CD14-positive monocyte (primary cell): Measurements from ENCODE around the gene RNF213. TPM values are rescaled to one million over a fixed set of nuclear protein-coding genes. Genes with fewer than 3 reads are reported as not detected.
A peak's percentile ranks its signal among the peaks of the same experiment; 100 is the strongest.

Source experiments
- DNase-seq, 3 donors: peaks; one replicate each; pipeline ENCODE4 v3.0.0-alpha.2; 2011 to 2022
- H2AFZ ChIP-seq: 2 replicates; pipeline ENCODE4 v1.6.0; 2012; ENCODE audit warnings: mild to moderate bottlenecking, low read depth, low read length, inconsistent platforms; ENCODE audit not compliant: insufficient read depth, poor library complexity, severe bottlenecking
- H3K27ac ChIP-seq, 2 donors: 1 replicate in 1 of 2; 2 replicates in 1 of 2; pipeline ENCODE4 v1.5.1; 2012 to 2013; ENCODE audit warnings: low read length in 2 of 2, control low read depth in 1 of 2, inconsistent platforms in 1 of 2, low read depth in 1 of 2, mild to moderate bottlenecking in 1 of 2
- H3K27me3 ChIP-seq, 2 donors: one replicate each; pipeline versions ENCODE4 v1.6.0 to v1.6.1; 2011 to 2013; ENCODE audit warnings: low read length in 2 of 2; ENCODE audit not compliant: control insufficient read depth in 2 of 2, insufficient read depth in 2 of 2
- H3K36me3 ChIP-seq, 2 donors: replicated peaks in 1 of 2; 1 replicate in 1 of 2; 2 replicates in 1 of 2; pipeline versions ENCODE4 v1.5.1 to v1.6.1; 2012 to 2013; ENCODE audit warnings: low read length in 2 of 2, control low read depth in 1 of 2, inconsistent platforms in 1 of 2, mild to moderate bottlenecking in 1 of 2; ENCODE audit not compliant: insufficient read depth in 2 of 2, control insufficient read depth in 1 of 2
- H3K4me1 ChIP-seq, 2 donors: 1 replicate in 1 of 2; 2 replicates in 1 of 2; pipeline versions ENCODE4 v1.5.1 to v1.6.1; 2012 to 2013; ENCODE audit warnings: low read length in 2 of 2, control low read depth in 1 of 2, inconsistent platforms in 1 of 2, mild to moderate bottlenecking in 1 of 2, moderate library complexity in 1 of 2; ENCODE audit not compliant: insufficient read depth in 2 of 2, control insufficient read depth in 1 of 2
- H3K4me2 ChIP-seq: replicated peaks from 2 replicates; pipeline ENCODE3; 2012; ENCODE audit warnings: low read length, moderate library complexity, mild to moderate bottlenecking; ENCODE audit not compliant: poor library complexity, severe bottlenecking; ENCODE audit errors: extremely low read depth
- H3K4me3 ChIP-seq, 3 experiments: fragments of 200-600 bp in 1 of 3; sonication (generic) in 1 of 3; replicated peaks in 1 of 3; 1 replicate in 2 of 3; 2 replicates in 1 of 3; pipeline ENCODE4 v1.5.1; 2011 to 2013; ENCODE audit warnings: low read length in 3 of 3, mild to moderate bottlenecking in 3 of 3, control low read depth in 2 of 3, low read depth in 2 of 3, inconsistent platforms in 1 of 3, moderate library complexity in 1 of 3
- H3K79me2 ChIP-seq: 2 replicates; pipeline ENCODE4 v1.6.0; 2012; ENCODE audit warnings: mild to moderate bottlenecking, control low read depth, inconsistent platforms, low read length, moderate library complexity; ENCODE audit not compliant: insufficient read depth
- H3K9ac ChIP-seq: 2 replicates; pipeline ENCODE4 v1.6.0; 2017; ENCODE audit warnings: low read length, mild to moderate bottlenecking; ENCODE audit not compliant: insufficient read depth, poor library complexity, severe bottlenecking
- H3K9me3 ChIP-seq, 2 donors: replicated peaks in 1 of 2; 1 replicate in 1 of 2; 2 replicates in 1 of 2; pipeline versions ENCODE4 v1.5.1 to v1.6.1; 2012 to 2013; ENCODE audit warnings: low read length in 2 of 2, control low read depth in 1 of 2; ENCODE audit not compliant: control insufficient read depth in 1 of 2, insufficient read depth in 1 of 2
- H4K20me1 ChIP-seq: 2 replicates; pipeline ENCODE4 v1.6.0; 2012; ENCODE audit warnings: mild to moderate bottlenecking, low read length, control low read depth, moderate library complexity; ENCODE audit not compliant: insufficient read depth
- H3K27ac Mint-ChIP-seq, 7 donors: one replicate each; pipeline ENCODE4 v1.8.0; 2020; ENCODE audit warnings: mild to moderate bottlenecking in 7 of 7, mixed read lengths in 7 of 7, moderate library complexity in 6 of 7, inconsistent platforms in 2 of 7
- H3K27me3 Mint-ChIP-seq, 3 donors: one replicate each; pipeline ENCODE4 v1.8.0; 2021 to 2022; ENCODE audit warnings: low read depth in 3 of 3, mild to moderate bottlenecking in 3 of 3, mixed read lengths in 3 of 3, moderate library complexity in 3 of 3, inconsistent platforms in 1 of 3
- H3K36me3 Mint-ChIP-seq, 2 donors: one replicate each; pipeline ENCODE4 v1.8.0; 2020; ENCODE audit warnings: mixed read lengths in 2 of 2, inconsistent platforms in 1 of 2, mild to moderate bottlenecking in 1 of 2
- H3K4me1 Mint-ChIP-seq: one replicate; pipeline ENCODE4 v1.8.0; 2020; ENCODE audit warnings: mild to moderate bottlenecking, mixed read lengths
- H3K4me3 Mint-ChIP-seq, 2 donors: one replicate each; pipeline ENCODE4 v1.8.0; 2020; ENCODE audit warnings: mild to moderate bottlenecking in 2 of 2, mixed read lengths in 2 of 2, moderate library complexity in 1 of 2
- H3K9me3 Mint-ChIP-seq, 7 donors: one replicate each; pipeline ENCODE4 v1.8.0; 2020 to 2022; ENCODE audit warnings: mixed read lengths in 7 of 7, mild to moderate bottlenecking in 6 of 7, moderate library complexity in 6 of 7, inconsistent platforms in 2 of 7
- WGBS: methylation state at CpG from one replicate; pipeline ENCODE4 v1.1.5; 2013; ENCODE audit warnings: missing lambda C conversion rate; ENCODE audit not compliant: insufficient coverage; 5-methylcytosine and 5-hydroxymethylcytosine counted together
- intact Hi-C, 2 donors: fragments of 100-400 bp; cut with micrococcal nuclease; formaldehyde crosslinking; loops; one replicate each; pipeline versions ENCODE4 v1.15.0 to v1.15.1; 2023
- polyA plus RNA-seq, 3 donors: library from polyadenylated mRNA; depleted of rRNA in 1 of 3; unstranded in 2 of 3; stranded (reverse) in 1 of 3; fragments of 300-500 nt in 2 of 3; fragments of >200 nt in 1 of 3; fragmentation: Illumina TruSeq in 2 of 3; gene quantifications; 1 replicate in 2 of 3; 2 replicates in 1 of 3; pipeline ENCODE4 v1.2.3, GENCODE V29; 2012 to 2021
- TF ChIP-seq, protein P1 (sequence below): fragments of 200-600 bp; IDR thresholded peaks from one replicate; pipeline ENCODE4 v1.8.0; 2022; ENCODE audit warnings: antibody characterized with exemption, mild to moderate bottlenecking

Gene RNF213
- polyA plus RNA-seq, 3 donors = 10.3 to 196 (median 18.1) TPM

DNA sequence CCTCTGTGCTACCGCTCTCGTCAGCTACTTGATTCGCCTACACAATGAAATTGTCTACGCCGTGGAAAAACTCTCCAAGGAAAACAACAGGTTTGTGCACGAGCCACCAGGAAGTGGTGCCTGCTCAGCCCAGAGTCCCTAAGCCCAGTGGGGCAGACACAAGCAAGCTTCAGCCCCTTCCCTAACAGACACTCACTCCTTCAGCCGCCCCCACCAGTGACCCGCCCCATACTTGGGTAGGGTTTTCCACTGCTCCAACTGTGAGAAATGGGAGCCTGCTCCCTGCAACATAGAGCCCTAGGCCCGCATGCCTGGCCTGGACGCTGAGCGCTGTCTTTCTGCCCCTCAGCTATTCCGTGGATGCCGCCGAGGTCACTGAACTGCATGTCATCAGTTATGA is 125.7 kb downstream of the RNF213 start:
- H3K9ac ChIP-seq = no peak overlapping the region
- TF ChIP-seq, protein P1, sequence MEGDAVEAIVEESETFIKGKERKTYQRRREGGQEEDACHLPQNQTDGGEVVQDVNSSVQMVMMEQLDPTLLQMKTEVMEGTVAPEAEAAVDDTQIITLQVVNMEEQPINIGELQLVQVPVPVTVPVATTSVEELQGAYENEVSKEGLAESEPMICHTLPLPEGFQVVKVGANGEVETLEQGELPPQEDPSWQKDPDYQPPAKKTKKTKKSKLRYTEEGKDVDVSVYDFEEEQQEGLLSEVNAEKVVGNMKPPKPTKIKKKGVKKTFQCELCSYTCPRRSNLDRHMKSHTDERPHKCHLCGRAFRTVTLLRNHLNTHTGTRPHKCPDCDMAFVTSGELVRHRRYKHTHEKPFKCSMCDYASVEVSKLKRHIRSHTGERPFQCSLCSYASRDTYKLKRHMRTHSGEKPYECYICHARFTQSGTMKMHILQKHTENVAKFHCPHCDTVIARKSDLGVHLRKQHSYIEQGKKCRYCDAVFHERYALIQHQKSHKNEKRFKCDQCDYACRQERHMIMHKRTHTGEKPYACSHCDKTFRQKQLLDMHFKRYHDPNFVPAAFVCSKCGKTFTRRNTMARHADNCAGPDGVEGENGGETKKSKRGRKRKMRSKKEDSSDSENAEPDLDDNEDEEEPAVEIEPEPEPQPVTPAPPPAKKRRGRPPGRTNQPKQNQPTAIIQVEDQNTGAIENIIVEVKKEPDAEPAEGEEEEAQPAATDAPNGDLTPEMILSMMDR = no peak
- H4K20me1 ChIP-seq = peaks cover 81% of the 10 kb centered on the region
- H3K27me3 ChIP-seq = no peaks in the 10 kb centered on the region
- peaks cover 95 to 100% of the 10 kb centered on the region in 2 donors for H3K36me3 Mint-ChIP-seq
- H3K36me3 ChIP-seq = peaks cover 98 to 100% of the 10 kb centered on the region in 2 donors
- H3K27ac ChIP-seq = no peak overlapping the region
- H3K9me3 ChIP-seq = no peaks in the 10 kb centered on the region
- no peaks in the 10 kb centered on the region for H3K79me2 ChIP-seq
- no peak overlapping the region for H3K4me2 ChIP-seq
- DNase-seq = no peak
- intact Hi-C loops = no loop called here
- H3K4me1 ChIP-seq = no peaks in the 10 kb centered on the region
- H3K4me1 Mint-ChIP-seq = no peaks in the 10 kb centered on the region
- peaks cover 0 to 2% (median 0%) of the 10 kb centered on the region in 7 donors for H3K9me3 Mint-ChIP-seq
- H3K4me3 Mint-ChIP-seq = no peak overlapping the region
- H2AFZ ChIP-seq = no peak overlapping the region
- peak overlapping the region in 1 of 7 donors; percentile 65 for H3K27ac Mint-ChIP-seq
- no peak overlapping the region for H3K4me3 ChIP-seq
- WGBS = 98% methylated on average over 13 of the region's 14 CpGs
- peaks cover 0 to 2% (median 0%) of the 10 kb centered on the region in 3 donors for H3K27me3 Mint-ChIP-seq

DNA sequence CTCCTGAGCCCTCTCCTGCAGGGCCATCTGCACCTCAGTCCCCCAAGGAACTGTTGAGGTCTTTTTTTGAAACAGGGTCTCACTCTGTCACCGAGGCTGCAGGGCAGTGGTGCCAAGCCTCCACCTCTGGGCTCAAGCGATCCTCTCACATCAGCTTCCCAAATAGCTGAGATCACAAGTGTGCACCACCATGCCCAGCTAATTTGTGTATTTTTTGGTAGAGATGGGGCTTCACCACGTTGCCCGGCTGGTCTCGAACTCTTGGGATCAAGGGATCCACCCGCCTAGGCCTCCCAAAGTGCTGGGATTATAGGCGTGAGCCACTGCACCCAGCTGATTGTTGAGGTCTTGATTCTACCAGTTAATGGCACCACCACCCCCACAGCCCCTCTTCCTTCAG is 126.4 kb downstream of the RNF213 start:
- Mint-ChIP-seq H3K27me3 (peaks cover 0 to 2% (median 2%) of the 10 kb centered on the region in 3 donors), H3K4me3 (no peak overlapping the region), H3K36me3 (peaks cover 93 to 100% of the 10 kb centered on the region in 2 donors), H3K9me3 (peaks cover 0 to 2% (median 0%) of the 10 kb centered on the region in 7 donors), H3K27ac (peak overlapping the region in 1 of 7 donors; percentile 42), H3K4me1 (no peaks in the 10 kb centered on the region)
- Histone ChIP-seq H3K36me3 (peaks cover 98 to 100% of the 10 kb centered on the region in 2 donors), H3K4me3 (no peak overlapping the region), H3K27me3 (no peaks in the 10 kb centered on the region), H3K9me3 (no peaks in the 10 kb centered on the region), H4K20me1 (peaks cover 81% of the 10 kb centered on the region), H3K4me1 (no peaks in the 10 kb centered on the region), H2AFZ (no peak overlapping the region), H3K79me2 (no peaks in the 10 kb centered on the region), H3K27ac (no peak overlapping the region), H3K4me2 (no peak overlapping the region), H3K9ac (no peak overlapping the region)
- DNase-seq = no peak
- TF ChIP-seq, protein P1 = no peak
- 95% methylated on average over 5 of the region's 7 CpGs for WGBS
- intact Hi-C loops = no loop called here
